Measurements from ENCODE around the gene TMEM132D.

Gene TMEM132D

DNA sequence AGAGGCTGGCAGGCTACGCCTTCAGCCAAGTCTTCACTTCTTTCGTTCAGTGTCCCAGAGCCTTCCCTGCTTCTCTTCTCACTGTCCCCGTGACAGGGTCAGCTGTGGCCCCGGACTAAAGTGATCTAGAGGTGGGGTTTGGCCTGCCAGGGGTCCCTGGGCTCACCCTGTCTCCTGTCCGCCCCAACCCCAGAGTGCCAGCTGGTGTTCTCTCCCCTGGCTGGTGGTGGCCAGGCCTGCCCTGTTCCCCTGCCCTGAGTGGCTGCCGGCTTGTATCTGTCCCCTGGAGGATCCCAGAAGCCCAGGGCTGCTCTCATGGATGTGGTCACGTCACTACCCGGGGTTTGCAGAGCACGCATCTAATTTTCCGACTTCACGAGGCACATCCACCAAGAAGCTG is 753.1 kb downstream of the TMEM132D start:
- H3K27ac ChIP-seq (ENCODE audit: low read depth in 2 of 2, low read length in 2 of 2): no peak overlapping the region
- H3K4me3 ChIP-seq (ENCODE audit: low read length in 2 of 2): no peak overlapping the region
- no peaks in the 10 kb centered on the region for H3K9me3 ChIP-seq (ENCODE audit: control insufficient read depth in 2 of 2, low read length in 2 of 2)
- H3K36me3 ChIP-seq (ENCODE audit: control insufficient read depth in 2 of 2, insufficient read depth in 2 of 2, low read length in 2 of 2): no peaks in the 10 kb centered on the region
- H3K9ac ChIP-seq (ENCODE audit: low read depth in 1 of 2, low read length in 2 of 2): no peak overlapping the region
- no peaks in the 10 kb centered on the region for H3K27me3 ChIP-seq (ENCODE audit: control insufficient read depth in 2 of 2, insufficient read depth in 2 of 2, low read length in 2 of 2)
- no peaks in the 10 kb centered on the region for H3K4me1 ChIP-seq (ENCODE audit: control insufficient read depth in 2 of 2, insufficient read depth in 2 of 2, low read length in 2 of 2)

DNA sequence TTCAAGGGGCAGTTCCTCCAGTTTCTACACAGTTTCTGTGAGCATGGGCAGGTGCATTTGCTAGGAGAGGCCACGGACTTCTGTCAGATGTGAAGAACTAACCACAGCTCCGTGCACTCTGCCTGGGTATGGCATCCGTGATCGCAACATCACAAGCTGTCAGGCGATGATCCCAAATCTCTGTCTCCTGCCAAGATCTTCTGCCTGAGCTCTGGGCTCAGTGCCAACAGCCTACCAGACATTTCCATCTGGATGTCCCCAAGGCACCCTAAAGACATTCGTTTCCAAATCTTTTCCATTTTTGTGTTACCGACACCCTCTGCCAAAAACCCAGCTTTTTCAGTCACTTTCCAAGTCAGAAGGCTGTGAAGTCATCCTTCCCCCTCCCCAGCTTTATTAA is 758.4 kb downstream of the TMEM132D start:
- Histone ChIP-seq H3K27me3 (ENCODE audit: control insufficient read depth in 2 of 2, insufficient read depth in 2 of 2, low read length in 2 of 2) (no peaks in the 10 kb centered on the region), H3K27ac (ENCODE audit: low read depth in 2 of 2, low read length in 2 of 2) (no peak overlapping the region), H3K9me3 (ENCODE audit: control insufficient read depth in 2 of 2, low read length in 2 of 2) (no peaks in the 10 kb centered on the region), H3K4me1 (ENCODE audit: control insufficient read depth in 2 of 2, insufficient read depth in 2 of 2, low read length in 2 of 2) (no peaks in the 10 kb centered on the region), H3K9ac (ENCODE audit: low read depth in 1 of 2, low read length in 2 of 2) (no peak overlapping the region), H3K4me3 (ENCODE audit: low read length in 2 of 2) (no peak overlapping the region), H3K36me3 (ENCODE audit: control insufficient read depth in 2 of 2, insufficient read depth in 2 of 2, low read length in 2 of 2) (no peaks in the 10 kb centered on the region)

DNA sequence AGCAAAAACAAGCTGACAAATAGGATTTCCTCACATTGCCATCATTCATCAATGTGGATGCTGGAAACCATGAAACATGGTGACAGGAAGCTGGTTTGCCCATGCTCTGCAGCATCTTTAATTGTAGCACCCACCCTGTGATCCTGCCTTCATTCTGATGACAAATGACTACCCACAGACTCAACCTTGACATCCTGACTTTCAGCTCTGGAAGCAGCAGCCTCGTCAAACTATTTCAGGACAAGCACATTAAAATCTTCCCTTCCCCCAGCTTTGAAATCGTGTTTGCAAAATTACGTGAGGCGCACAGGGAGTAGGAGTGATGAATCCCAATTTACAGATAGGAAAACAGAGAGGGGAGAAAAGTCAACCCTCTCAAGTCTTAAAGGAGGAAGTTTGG is 765.0 kb downstream of the TMEM132D start:
- Histone ChIP-seq H3K27ac (ENCODE audit: low read depth in 2 of 2, low read length in 2 of 2) (no peak overlapping the region), H3K27me3 (ENCODE audit: control insufficient read depth in 2 of 2, insufficient read depth in 2 of 2, low read length in 2 of 2) (no peaks in the 10 kb centered on the region)

DNA sequence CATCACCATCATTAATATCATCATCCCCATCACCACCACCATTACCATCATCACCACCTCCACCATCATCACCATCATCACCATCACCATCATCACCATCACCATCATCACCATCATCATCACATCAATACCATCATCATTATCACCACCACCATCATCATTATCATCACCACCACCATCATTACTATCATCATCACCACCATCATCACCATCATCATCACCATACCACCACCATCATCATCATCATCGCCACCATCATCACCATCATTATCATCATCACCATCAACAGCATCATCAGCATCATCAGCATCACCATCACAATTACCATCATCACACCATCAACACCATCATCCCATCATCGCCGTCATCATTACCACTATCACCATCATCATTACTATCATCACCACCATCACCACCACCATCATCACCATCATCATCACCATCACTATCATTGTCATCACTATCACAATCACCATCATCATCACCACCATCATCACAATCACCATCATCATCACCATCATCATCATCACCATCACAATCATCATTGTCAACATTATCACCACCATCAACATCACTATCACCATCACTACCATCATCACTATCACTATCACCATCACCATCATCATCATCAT is 767.0 kb downstream of the TMEM132D start:
- Histone ChIP-seq H3K27ac (ENCODE audit: low read depth in 2 of 2, low read length in 2 of 2) (no peak overlapping the region), H3K27me3 (ENCODE audit: control insufficient read depth in 2 of 2, insufficient read depth in 2 of 2, low read length in 2 of 2) (no peaks in the 10 kb centered on the region), H3K4me3 (ENCODE audit: low read length in 2 of 2) (no peak overlapping the region), H3K9me3 (ENCODE audit: control insufficient read depth in 2 of 2, low read length in 2 of 2) (peaks cover 3 to 4% of the 10 kb centered on the region in 2 donors), H3K9ac (ENCODE audit: low read depth in 1 of 2, low read length in 2 of 2) (no peak overlapping the region), H3K36me3 (ENCODE audit: control insufficient read depth in 2 of 2, insufficient read depth in 2 of 2, low read length in 2 of 2) (no peaks in the 10 kb centered on the region), H3K4me1 (ENCODE audit: control insufficient read depth in 2 of 2, insufficient read depth in 2 of 2, low read length in 2 of 2) (no peaks in the 10 kb centered on the region)

More for the DNA sequence above, 765.0 kb downstream of the TMEM132D start:
- Histone ChIP-seq H3K9me3 (ENCODE audit: control insufficient read depth in 2 of 2, low read length in 2 of 2) (peaks cover 3 to 4% of the 10 kb centered on the region in 2 donors), H3K4me1 (ENCODE audit: control insufficient read depth in 2 of 2, insufficient read depth in 2 of 2, low read length in 2 of 2) (no peaks in the 10 kb centered on the region), H3K36me3 (ENCODE audit: control insufficient read depth in 2 of 2, insufficient read depth in 2 of 2, low read length in 2 of 2) (no peaks in the 10 kb centered on the region), H3K4me3 (ENCODE audit: low read length in 2 of 2) (no peak overlapping the region), H3K9ac (ENCODE audit: low read depth in 1 of 2, low read length in 2 of 2) (no peak overlapping the region)

DNA sequence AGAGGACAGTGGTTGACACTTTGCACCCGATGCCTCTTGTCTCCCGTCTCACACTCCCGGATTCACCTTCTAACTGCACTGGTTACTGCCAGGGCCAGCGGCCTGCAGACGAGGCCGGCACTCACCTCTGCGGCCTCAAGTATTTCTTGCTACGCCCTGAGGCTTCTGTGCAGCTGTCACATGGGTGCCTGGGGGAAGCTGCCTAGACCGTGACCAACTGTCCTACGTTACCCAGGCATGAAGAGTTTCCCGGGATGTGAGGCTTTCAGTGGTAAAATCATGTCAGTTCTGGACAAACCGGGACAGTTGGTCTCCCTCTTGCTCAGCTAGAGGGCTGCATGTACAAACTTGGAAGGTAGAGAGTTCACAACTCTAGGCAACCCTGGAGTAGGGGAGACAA is 776.1 kb downstream of the TMEM132D start:
- Histone ChIP-seq H3K27ac (ENCODE audit: low read depth in 2 of 2, low read length in 2 of 2) (no peak overlapping the region), H3K9me3 (ENCODE audit: control insufficient read depth in 2 of 2, low read length in 2 of 2) (peaks cover 0 to 3% of the 10 kb centered on the region in 2 donors), H3K4me1 (ENCODE audit: control insufficient read depth in 2 of 2, insufficient read depth in 2 of 2, low read length in 2 of 2) (no peaks in the 10 kb centered on the region), H3K36me3 (ENCODE audit: control insufficient read depth in 2 of 2, insufficient read depth in 2 of 2, low read length in 2 of 2) (no peaks in the 10 kb centered on the region), H3K27me3 (ENCODE audit: control insufficient read depth in 2 of 2, insufficient read depth in 2 of 2, low read length in 2 of 2) (no peaks in the 10 kb centered on the region), H3K9ac (ENCODE audit: low read depth in 1 of 2, low read length in 2 of 2) (no peak overlapping the region), H3K4me3 (ENCODE audit: low read length in 2 of 2) (no peak overlapping the region)

DNA sequence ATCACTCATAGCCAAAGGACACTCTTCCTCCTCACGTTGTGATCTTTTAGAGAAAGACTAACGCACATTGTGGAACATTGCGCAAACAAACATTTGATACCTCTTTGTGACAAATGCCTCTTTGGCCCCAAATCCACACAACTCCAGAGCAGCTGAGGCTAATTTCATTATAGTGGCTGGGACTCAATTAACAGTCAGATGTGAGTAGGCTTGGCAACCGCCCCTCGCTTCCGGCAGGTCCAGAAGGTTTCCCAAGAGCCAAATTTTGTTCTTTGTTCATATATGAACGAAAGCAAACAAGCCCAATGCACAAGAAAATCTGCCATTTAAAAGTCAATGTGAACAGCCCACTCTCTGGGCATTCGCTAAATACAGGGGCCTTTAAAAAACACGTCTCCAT is 776.6 kb downstream of the TMEM132D start:
- H3K27ac ChIP-seq (ENCODE audit: low read depth in 2 of 2, low read length in 2 of 2): no peak overlapping the region
- no peak overlapping the region for H3K9ac ChIP-seq (ENCODE audit: low read depth in 1 of 2, low read length in 2 of 2)
- H3K36me3 ChIP-seq (ENCODE audit: control insufficient read depth in 2 of 2, insufficient read depth in 2 of 2, low read length in 2 of 2): no peaks in the 10 kb centered on the region
- no peaks in the 10 kb centered on the region for H3K27me3 ChIP-seq (ENCODE audit: control insufficient read depth in 2 of 2, insufficient read depth in 2 of 2, low read length in 2 of 2)
- H3K4me1 ChIP-seq (ENCODE audit: control insufficient read depth in 2 of 2, insufficient read depth in 2 of 2, low read length in 2 of 2): no peaks in the 10 kb centered on the region
- no peak overlapping the region for H3K4me3 ChIP-seq (ENCODE audit: low read length in 2 of 2)
- peaks cover 0 to 3% of the 10 kb centered on the region in 2 donors for H3K9me3 ChIP-seq (ENCODE audit: control insufficient read depth in 2 of 2, low read length in 2 of 2)

DNA sequence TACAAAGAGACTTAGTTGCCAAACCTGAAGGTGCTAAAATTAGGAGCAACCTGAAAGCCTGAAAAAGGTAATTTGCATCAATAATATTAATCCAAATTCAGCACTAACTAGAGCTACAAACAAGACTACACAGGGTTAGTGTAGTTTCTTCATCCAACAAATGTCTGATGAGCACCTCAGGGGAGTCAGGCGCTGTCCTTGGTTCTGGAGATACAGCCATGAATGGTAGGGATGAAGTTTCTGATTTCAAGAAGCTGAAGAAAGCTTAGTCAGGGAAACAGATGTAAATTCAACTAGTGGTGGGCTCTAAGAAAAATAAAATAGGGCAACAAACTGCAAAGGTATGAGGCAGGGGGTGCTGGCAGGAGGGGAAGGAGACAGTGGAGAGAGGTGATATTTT is 784.3 kb downstream of the TMEM132D start:
- H3K4me3 ChIP-seq (ENCODE audit: low read length in 2 of 2): no peak overlapping the region
- H3K27me3 ChIP-seq (ENCODE audit: control insufficient read depth in 2 of 2, insufficient read depth in 2 of 2, low read length in 2 of 2): no peaks in the 10 kb centered on the region
- no peaks in the 10 kb centered on the region for H3K9me3 ChIP-seq (ENCODE audit: control insufficient read depth in 2 of 2, low read length in 2 of 2)
- no peaks in the 10 kb centered on the region for H3K36me3 ChIP-seq (ENCODE audit: control insufficient read depth in 2 of 2, insufficient read depth in 2 of 2, low read length in 2 of 2)
- H3K4me1 ChIP-seq (ENCODE audit: control insufficient read depth in 2 of 2, insufficient read depth in 2 of 2, low read length in 2 of 2): no peaks in the 10 kb centered on the region
- H3K27ac ChIP-seq (ENCODE audit: low read depth in 2 of 2, low read length in 2 of 2): no peak overlapping the region
- H3K9ac ChIP-seq (ENCODE audit: low read depth in 1 of 2, low read length in 2 of 2): no peak overlapping the region

DNA sequence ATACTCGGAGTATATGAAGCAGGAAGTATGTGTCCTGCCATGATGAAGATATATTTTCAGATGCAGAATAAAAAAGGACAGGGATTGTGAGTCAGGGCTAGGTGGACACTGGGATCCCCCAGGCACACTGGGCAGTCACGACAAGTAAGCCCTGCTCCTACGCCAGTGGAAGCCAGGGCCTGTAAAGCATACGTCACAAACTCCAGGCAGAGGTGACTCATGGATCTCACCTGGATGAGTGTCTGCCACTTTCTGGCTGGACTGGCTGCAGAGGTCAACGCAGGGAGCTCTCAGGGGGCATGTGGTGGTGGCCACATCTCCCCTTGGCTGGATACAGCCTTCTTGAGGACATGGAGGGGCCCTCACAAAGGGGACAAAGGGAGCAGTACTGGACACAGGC is 788.3 kb downstream of the TMEM132D start:
- H3K9ac ChIP-seq (ENCODE audit: low read depth in 1 of 2, low read length in 2 of 2): no peak overlapping the region
- no peaks in the 10 kb centered on the region for H3K36me3 ChIP-seq (ENCODE audit: control insufficient read depth in 2 of 2, insufficient read depth in 2 of 2, low read length in 2 of 2)
- H3K4me1 ChIP-seq (ENCODE audit: control insufficient read depth in 2 of 2, insufficient read depth in 2 of 2, low read length in 2 of 2): no peaks in the 10 kb centered on the region
- no peaks in the 10 kb centered on the region for H3K27me3 ChIP-seq (ENCODE audit: control insufficient read depth in 2 of 2, insufficient read depth in 2 of 2, low read length in 2 of 2)
- no peaks in the 10 kb centered on the region for H3K9me3 ChIP-seq (ENCODE audit: control insufficient read depth in 2 of 2, low read length in 2 of 2)
- H3K27ac ChIP-seq (ENCODE audit: low read depth in 2 of 2, low read length in 2 of 2): no peak overlapping the region
- no peak overlapping the region for H3K4me3 ChIP-seq (ENCODE audit: low read length in 2 of 2)

DNA sequence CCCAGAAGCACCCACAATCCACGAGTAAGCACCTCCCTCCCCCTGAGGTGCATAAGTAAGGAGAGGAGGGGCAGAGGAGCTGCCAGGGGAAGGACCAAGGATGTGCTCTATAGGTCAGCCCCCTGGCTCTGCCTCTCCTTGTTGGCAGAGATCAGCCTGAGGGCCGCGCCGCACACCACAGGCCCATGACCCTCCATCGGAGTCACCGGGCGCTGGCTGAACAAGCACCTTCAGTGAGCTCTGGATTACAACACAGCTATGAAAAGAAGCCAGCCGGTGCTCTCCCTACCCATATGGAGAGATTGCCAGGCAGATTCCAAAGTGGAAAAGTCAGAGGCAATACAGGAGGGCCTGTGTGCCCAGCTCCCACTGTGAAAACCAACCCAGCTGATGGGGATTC is 793.2 kb downstream of the TMEM132D start:
- Histone ChIP-seq H3K4me1 (ENCODE audit: control insufficient read depth in 2 of 2, insufficient read depth in 2 of 2, low read length in 2 of 2) (no peaks in the 10 kb centered on the region), H3K9me3 (ENCODE audit: control insufficient read depth in 2 of 2, low read length in 2 of 2) (peaks cover 0 to 5% of the 10 kb centered on the region in 2 donors), H3K36me3 (ENCODE audit: control insufficient read depth in 2 of 2, insufficient read depth in 2 of 2, low read length in 2 of 2) (no peaks in the 10 kb centered on the region), H3K27me3 (ENCODE audit: control insufficient read depth in 2 of 2, insufficient read depth in 2 of 2, low read length in 2 of 2) (no peaks in the 10 kb centered on the region), H3K4me3 (ENCODE audit: low read length in 2 of 2) (no peak overlapping the region), H3K27ac (ENCODE audit: low read depth in 2 of 2, low read length in 2 of 2) (no peak overlapping the region), H3K9ac (ENCODE audit: low read depth in 1 of 2, low read length in 2 of 2) (no peak overlapping the region)

DNA sequence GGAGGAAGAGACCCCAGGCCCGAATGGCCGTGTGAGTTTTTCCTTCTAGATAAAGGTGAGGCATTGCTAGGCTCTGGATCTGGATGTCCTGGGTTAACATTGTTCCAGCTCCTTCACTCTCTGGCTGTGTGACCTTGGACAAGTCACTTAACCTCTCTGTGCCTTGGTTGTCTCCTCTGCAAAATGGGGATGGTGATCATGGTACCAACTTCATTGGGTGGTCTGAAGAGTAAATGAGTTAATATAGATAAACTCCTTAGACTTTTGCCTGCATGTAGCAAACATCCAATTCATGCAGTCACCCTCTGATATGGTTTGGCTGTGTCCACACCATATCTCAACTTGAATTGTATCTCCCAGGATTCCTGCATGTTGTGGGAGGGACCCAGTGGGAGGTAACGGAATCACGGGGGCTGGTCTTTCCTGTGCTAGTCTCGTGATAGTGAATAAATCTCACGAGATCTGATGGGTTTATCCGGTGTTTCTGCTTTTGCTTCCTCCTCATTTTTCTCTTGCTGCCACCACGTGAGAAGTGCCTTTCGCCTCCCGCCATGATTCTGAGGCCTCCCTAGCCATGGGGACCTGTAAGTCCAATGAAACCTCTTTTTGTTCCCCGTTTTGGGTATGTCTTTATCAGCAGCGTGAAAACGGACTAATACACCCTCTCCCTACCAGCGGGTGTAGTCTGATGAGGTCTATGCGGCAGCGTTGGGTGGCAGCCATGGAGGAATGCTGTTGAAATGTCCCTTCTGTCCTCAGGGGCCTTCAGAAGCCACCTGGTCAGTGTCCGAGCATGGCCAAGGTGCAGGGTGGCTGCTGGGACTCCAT is 794.4 kb downstream of the TMEM132D start:
- Histone ChIP-seq H3K9ac (ENCODE audit: low read depth in 1 of 2, low read length in 2 of 2) (no peak overlapping the region), H3K9me3 (ENCODE audit: control insufficient read depth in 2 of 2, low read length in 2 of 2) (peaks cover 0 to 5% of the 10 kb centered on the region in 2 donors), H3K4me3 (ENCODE audit: low read length in 2 of 2) (no peak overlapping the region), H3K27me3 (ENCODE audit: control insufficient read depth in 2 of 2, insufficient read depth in 2 of 2, low read length in 2 of 2) (no peaks in the 10 kb centered on the region), H3K36me3 (ENCODE audit: control insufficient read depth in 2 of 2, insufficient read depth in 2 of 2, low read length in 2 of 2) (no peaks in the 10 kb centered on the region), H3K27ac (ENCODE audit: low read depth in 2 of 2, low read length in 2 of 2) (no peak overlapping the region), H3K4me1 (ENCODE audit: control insufficient read depth in 2 of 2, insufficient read depth in 2 of 2, low read length in 2 of 2) (no peaks in the 10 kb centered on the region)
